Muscle of back (tissue), 11 donors: ENCODE measurements around the gene ABHD12. TPM values are rescaled to one million over a fixed set of nuclear protein-coding genes. Genes with fewer than 3 reads are reported as not detected.

Experiments used
- DNase-seq, 3 donors: peaks; one replicate each; pipeline versions ENCODE4 v3.0.0 to v3.0.0-alpha.2; 2013
- polyA plus RNA-seq, 10 donors: library from polyadenylated mRNA; unstranded; fragments of 120-200 nt; gene quantifications; one replicate each; pipeline ENCODE4 v1.2.1, GENCODE V29; 2013; ENCODE audit not compliant: insufficient read length in 10 of 10

The ABHD12 gene
- polyA plus RNA-seq, 10 donors = 13.7 to 22.4 (median 17.6) TPM

DNA sequence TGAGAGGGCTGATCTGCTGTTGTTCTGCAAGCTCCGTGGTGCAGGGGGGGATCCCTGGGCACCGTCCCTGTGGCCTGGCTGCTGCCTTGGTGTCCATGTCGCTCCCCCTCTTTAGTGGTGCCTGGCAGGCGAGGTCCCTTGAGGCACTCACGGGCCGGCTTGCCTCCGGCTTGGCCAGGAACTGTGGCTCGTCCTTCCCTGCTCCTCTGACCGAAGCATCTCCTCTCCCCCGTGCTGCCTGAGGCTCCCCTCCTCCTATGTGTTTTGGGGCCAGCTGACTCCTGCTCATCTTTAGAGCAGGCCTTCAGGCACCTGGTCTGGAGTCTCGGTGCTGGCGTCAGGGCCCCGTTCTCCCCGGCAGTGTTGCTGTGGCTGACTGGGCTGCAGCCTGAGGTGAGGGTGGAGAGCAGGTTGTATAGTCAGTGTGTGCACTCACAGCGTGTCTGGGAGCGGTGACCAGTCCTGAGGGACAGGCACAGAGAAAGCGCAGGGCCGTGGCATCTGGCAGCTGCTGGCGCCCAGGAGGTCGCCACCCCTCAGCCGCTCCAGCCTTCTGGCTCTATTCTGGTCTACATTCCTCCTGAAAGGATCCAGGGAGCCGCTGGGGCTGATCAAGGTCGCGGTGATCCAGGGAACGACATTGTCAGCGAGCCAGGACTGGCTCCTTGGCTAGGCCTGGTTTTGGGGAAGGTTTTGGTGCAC, 99.1 kb downstream of the ABHD12 start:
- DNase-seq = no peak

- no peak for DNase-seq
Observed at GRCh38 chr20:25290646-25291431, 99.8 kb downstream of the ABHD12 start.

GRCh38 chr20:25289886-25290597, 100.6 kb downstream of the ABHD12 start:
- no peak for DNase-seq

DNA sequence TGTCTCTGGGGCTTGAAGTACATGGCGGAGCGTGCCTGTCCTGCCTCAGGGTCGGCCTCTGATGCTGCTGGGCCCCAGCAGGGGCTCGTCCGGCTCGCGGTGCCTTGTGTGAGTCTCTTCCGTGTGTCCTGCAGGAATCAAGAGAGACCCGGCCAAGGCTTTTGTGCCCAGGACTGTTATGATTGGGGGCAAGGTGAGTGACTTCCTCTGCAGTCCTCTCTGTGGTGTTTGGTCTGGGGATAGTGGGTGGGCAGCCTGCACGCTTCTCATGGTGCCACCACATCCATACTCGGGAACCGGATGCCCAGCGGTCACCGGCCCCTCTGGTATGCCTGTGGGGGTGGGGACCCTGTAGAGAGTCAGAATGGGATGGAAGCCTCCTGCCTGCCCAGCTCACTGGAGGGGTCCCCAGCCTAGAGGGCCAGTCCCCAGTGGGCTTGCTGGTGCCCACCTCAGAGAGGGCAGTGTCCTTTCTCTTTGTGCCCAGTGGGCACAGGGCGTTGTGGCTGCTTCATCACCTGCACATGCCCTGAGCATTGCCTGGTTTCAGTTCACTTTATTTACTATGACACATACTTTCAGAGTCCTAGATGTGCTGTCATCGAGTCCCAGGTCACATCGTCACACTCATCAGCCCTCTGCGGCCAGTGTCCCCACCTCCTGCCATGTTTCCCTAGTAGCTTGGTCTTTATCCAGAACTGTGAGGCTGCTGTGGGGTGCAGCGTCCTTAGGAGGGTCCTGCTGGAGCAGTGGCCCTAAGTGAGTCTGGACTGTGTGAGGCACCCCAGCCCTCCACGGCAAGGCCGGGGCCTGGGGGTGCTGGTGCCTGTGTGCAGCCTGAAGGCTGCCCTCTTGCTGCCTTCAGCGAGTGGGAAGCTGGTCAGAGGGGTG, 102.1 kb downstream of the ABHD12 start:
- no peak for DNase-seq

GRCh38 chr20:25287631-25288290, 102.9 kb downstream of the ABHD12 start:
- DNase-seq = no peak

DNA sequence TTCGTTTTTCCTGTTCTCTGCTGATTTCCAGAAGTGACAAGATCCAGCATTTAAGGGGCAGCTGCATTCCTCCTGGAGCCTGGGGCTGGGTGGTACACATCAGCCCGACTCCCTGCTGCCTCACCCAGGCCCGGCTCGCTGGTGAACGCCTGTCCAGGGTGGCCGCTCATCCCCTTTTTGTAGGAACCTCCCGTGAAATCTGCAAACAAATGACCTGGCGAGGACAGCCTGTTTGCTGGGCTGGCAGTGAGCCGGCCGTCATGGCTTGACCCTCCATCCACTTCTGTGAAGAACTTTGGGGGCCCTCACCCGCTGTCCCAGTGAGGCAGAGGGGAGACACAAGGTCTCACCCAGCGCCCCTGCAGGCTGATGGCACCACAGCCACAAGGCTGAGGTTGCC, 103.7 kb downstream of the ABHD12 start:
- DNase-seq = no peak

DNA sequence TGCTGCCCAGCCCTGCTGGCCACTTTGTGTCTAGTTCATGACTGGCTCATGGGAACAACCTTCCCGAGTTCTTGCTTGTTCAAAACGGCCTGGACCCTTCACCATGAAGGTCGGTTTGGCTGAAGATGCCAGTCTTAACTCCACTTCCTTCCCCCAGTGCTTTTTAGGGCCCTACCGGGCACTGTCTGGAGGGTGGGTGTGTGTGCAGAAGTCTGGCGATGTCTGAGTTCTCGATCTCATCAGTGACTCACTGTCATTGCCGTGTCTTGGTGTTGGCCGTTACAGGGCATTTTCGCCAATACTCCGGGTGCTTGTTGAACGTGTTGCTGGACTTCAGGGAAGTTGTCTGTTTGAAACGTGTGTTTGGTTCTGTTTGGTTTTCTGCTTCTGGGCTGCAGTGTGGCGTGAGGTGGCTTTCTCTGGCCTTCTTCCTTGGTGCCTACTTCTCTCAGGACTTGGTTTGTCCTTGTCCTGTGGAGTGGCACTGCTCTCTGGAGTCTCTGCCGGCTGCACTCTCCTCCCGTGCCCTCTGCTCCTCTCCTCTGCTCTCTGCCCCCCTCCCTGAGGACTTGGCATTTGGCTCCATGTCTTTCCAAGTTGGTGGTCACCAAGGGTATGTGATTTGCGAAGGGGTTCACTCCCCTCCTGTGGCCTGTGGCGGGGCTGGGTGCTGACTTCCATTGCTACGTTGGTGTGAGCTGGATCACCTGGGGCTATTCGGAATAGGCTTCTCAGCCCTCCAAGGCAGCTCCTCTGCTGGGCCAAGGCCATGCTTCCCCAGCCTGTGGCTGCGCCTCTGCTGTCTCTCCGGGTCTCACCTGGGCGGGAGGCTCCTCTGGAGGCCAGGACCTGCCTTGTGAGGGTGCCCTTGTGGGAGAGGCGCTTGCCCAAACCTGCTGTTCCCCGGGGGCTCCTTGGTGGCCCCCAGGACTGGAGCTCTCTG, 104.5 kb downstream of the ABHD12 start:
- no peak for DNase-seq

- DNase-seq = no peak
Observed at GRCh38 chr20:25285091-25285647, 105.5 kb downstream of the ABHD12 start.

DNA sequence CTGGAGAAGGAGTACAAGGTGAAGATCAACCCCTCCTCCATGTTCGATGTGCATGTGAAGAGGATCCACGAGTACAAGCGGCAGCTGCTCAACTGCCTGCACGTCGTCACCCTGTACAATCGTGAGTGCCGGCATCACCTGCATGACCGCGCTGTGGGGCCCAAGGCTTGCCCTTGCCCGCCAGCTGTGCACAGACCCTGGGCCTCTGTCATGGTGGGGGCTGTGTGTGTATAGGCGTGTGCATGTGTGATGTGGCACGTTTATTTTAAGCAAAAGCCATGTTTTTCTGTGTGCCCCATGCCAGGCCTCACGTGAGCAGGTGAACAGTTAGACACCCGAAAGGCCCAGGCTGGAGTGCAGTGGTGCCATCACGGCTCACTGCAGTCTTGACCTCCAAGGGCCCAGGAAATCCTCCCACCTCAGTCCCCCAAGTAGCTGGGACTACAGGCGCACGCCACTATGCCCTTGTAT, 106.5 kb downstream of the ABHD12 start:
- DNase-seq = no peak

GRCh38 chr20:25283221-25283951, 107.2 kb downstream of the ABHD12 start:
- no peak for DNase-seq

DNA sequence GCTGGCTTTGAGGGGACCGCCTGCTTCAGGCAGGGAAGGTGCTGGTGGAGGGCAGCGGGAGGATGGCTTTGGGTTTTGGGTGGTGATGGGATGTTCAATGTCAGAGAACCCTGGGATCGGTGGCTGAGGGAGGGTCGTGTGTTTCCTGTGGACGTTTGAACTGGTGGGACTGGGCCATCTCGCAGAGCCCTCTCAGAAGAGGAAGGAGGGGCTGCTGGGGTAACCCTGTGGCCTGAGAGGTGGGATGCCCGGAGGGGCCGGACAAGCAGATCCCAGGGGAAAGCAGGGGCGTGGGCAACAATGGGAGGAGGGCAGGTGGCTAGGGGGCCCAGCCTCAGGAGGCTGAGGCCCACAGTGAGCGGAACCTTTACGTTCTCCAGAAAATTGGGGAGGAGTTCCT, 107.8 kb downstream of the ABHD12 start:
- DNase-seq = no peak

DNA sequence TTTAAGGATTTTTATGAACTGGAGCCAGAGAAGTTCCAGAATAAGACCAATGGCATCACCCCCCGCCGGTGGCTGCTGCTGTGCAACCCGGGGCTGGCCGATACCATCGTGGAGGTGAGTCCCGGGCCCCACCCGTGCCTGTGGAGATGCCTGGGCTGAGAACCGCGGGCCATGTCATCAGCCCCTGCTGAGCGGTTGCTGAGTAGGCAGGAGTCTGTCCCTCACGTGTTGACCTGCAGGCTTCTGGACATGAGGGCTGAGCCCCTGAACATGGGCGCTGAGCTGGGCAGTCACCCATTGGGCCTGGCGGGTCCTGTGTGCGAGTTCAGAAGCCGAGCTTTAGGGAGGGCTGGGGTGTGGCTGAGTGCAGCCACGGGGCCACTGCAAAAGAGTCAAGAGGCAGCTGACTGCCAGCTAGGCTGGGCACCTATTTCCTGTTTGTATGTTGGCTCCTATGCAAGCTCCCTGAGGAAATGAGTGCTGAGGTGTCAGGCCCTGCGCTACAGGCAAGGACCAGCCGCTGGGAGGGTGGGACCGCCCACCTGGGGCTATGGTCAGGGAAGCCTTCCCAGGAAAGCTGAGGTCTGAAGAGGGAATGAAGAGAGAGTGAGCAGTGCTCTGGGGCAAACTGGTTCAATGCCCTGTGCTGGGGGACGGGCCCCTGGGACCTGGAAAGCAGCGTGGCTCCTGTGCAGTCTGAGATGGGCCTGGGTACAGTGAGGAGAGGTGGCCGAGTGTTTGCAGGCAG, 108.4 kb downstream of the ABHD12 start:
- DNase-seq = no peak

DNA sequence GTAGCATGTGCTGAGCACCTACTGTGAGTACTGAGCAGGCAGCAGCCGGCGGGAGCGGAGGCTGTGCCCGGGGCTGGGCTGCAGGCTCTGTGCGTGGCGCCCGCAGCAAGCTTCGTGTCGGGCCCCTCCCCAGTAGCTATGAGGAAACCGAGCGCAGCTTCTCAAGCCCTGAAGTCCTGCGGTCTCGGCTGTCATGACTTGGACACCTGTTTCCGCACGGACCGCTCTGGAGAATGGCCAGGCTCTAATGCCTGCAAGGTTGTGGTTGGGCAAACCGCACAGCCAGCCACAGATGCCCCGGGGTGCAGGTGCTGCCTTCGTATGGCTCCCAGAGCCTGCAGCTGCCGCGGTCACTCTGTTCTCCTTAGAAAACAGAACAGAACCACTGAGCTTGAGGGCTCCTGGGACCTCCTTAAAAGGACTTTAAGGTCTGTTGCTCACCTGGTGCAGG, 109.1 kb downstream of the ABHD12 start:
- DNase-seq = peak in 2 of 3 donors; percentile 41 to 42

- DNase-seq = no peak
Observed at GRCh38 chr20:25280574-25281535, 109.8 kb downstream of the ABHD12 start.

GRCh38 chr20:25280051-25280573, 110.5 kb downstream of the ABHD12 start:
- DNase-seq = no peak

DNA sequence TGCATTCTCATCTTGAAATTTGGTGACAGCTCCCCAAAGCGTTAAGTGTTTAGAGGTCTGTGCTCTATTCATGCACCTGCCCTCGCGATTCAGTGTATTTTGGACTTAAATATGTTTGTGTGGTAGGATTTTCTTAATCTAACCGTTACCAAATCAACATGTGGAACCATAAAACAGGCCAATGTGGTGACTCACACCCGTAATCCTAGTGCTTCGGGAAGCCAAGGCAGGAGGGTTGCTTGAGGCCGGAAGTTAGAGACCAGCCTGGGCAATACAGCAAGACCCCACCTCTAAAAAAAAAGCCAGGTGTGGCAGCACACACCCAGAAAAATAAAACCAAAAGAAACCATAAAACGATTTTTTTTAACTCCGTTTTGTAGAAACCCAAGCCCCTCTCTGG, 111.2 kb downstream of the ABHD12 start:
- no peak for DNase-seq
